CD4-positive, alpha-beta T cell treated with Interleukin-4 for 4 hours (primary cell): Measurements from ENCODE around the gene PLA2G2D.
"Not testable (repeated sequence)": the region's sequence is repeated elsewhere in the genome, so short reads cannot be mapped to it uniquely, and the experiment has no call there.

Source experiments
- DNase-seq: peaks from one replicate; pipeline ENCODE4 v3.0.0-alpha.2; 2020

The PLA2G2D gene

DNA sequence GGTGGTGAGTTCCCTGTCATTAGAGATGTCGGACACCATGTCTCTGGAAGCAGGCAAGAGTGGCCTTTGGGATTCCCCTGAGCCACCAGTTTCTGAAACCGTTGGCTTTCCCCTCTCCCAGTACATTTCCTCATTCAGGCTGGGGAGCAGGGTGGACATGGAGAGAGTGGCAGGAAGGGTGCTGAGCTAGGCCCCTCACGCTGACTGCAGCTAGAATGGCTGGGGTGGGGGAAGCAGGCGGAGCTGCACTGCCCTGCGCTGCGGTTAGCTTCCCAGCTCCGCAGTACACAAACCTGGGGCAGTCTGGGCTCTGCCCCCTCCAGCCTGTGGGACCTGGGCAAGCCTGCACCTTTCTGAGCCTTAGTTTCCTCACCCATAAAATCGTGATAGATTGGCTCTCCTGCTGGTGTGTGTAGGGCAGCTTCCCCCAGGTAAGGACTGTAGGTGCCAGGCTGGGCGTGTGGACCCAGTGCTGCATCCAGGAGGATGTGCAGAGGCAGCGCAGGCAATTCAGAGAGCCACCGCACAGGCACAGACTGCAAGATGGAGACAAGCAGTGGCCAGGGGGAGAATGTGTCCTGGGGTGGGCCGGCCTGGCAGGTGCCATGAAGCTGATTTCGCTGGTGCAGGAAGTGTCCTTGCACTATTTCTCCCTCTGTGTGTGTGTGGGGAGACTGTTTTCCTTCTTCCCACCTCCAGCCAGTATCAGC lies 22.8 kb upstream of the PLA2G2D start:
- DNase-seq = no peak

GRCh38 chr1:20141466-20141865 lies 22.1 kb upstream of the PLA2G2D start:
- no peak for DNase-seq

- no peak for DNase-seq
Observed at GRCh38 chr1:20141001-20141400, 21.7 kb upstream of the PLA2G2D start.

- no peak for DNase-seq
Observed at GRCh38 chr1:20139776-20140612, 20.7 kb upstream of the PLA2G2D start.

- DNase-seq = no peak
Observed at GRCh38 chr1:20138961-20139550, 19.7 kb upstream of the PLA2G2D start, which contains the start of gene PLA2G2F. Gene PLA2G2F, plus strand, starts transcription at chr1:20139323. Its CDS starts 105 bp downstream, at chr1:20139428.

DNA sequence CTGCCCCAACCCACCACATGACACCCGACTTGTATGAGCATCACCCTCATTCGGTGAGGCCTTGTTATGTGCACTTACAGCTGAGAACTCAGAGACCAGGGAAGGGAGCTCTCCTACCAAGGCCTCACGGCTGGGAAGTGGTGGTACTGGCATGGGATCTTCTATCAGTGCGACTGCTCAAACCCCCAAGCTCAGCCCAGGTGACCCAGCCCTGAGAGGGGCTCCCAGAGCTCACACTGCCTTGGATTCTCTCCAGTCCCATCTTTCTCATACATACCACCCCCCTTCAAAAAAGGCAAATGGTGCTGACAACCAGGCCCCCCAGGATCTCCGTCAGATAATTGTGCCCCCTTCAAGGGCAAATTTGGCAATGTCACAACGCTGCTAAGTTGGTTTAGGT lies 19.0 kb upstream of the PLA2G2D start:
- DNase-seq = no peak

DNA sequence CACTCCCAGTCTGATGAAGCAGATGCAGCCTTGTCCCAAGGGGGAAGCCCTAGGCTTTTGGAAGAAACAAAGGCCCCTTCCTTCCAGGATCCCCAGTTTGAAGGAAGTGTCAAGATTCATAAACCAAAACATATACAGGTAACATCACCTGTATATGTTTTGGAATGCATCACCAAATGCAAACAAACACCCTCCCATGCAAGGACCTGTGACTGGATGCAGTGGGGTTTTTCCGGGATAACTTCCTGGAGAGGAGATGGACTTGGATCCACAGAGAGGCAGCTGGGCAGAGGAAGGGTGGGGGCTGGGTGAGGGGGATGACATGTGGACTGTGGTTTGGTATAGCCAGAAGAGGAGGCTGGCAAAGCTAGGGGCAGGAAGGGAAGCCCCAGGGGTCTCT lies 18.3 kb upstream of the PLA2G2D start:
- no peak for DNase-seq

- DNase-seq = no peak
Observed at GRCh38 chr1:20137055-20137454, 17.7 kb upstream of the PLA2G2D start.

DNA sequence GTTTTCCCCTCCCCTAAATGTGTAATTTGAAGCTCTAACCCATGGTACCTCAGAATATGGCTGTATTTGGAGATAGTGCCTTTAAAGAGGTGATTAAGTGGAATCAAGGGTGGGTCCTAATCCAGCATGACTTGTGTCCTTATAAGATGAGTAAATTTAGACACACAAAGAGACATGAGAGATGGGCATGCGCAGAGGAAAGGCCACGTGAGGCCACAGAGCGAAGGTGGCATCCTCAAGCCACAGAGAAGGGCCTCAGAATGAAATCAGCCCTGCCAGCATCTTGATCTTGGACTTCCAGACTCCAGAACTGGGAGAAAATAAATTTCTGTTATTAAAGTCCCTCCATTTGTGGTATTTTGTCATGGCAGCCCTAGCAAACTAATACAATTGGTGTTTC lies 16.9 kb upstream of the PLA2G2D start:
- no peak for DNase-seq

GRCh38 chr1:20134995-20135394 lies 15.7 kb upstream of the PLA2G2D start:
- no peak for DNase-seq

GRCh38 chr1:20130518-20130917 lies 11.2 kb upstream of the PLA2G2D start:
- DNase-seq = not testable (repeated sequence)

GRCh38 chr1:20126806-20127440 lies 7.6 kb upstream of the PLA2G2D start:
- no peak for DNase-seq

GRCh38 chr1:20126041-20126805 lies 6.9 kb upstream of the PLA2G2D start:
- no peak for DNase-seq

DNA sequence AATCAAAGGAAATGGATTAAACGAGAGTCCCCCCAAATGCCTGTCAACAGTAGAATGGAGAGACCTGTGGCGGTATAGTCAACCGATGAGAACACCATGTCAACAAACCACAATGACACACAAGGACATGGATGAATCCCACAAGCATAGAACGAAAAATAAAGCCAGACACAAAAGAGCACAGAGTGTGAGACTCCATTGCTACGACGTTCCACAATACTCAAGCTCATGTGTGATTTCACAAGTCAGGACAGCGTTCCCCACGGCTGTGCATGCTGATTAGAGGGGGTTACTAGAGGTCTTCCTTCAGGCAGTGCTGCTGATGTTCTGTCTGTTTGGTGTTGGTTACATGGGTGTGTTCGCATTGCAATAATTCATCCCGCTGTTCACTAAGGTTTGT lies 5.8 kb upstream of the PLA2G2D start:
- DNase-seq = no peak

- DNase-seq = no peak
Observed at GRCh38 chr1:20124456-20125057, 5.2 kb upstream of the PLA2G2D start.

- no peak for DNase-seq
Observed at GRCh38 chr1:20123722-20124455, 4.6 kb upstream of the PLA2G2D start.

GRCh38 chr1:20120796-20121195 lies 1.5 kb upstream of the PLA2G2D start:
- no peak for DNase-seq

GRCh38 chr1:20117236-20117635 lies 2.1 kb downstream of the PLA2G2D start:
- DNase-seq = no peak

GRCh38 chr1:20115916-20116315 lies 3.4 kb downstream of the PLA2G2D start:
- DNase-seq = no peak

DNA sequence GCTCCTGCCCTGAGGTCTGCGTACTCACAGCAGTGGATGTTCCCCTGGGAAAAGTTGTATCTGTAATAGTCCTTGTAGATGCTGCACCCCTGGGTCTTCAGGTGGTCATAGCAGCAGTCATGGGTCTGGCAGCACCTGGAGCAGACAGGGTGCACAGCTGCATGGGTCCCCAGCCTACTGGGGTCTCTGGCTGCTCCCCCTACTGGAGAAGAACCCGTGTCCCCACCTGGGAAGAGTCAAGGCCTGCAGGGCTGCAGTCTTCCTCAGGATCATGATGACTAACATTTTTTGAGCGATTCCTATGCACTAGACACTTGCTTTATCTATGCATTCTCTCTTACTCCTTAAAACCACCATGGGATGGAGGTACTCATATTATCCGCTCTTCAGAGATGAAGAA lies 3.9 kb downstream of the PLA2G2D start:
- DNase-seq = no peak

DNA sequence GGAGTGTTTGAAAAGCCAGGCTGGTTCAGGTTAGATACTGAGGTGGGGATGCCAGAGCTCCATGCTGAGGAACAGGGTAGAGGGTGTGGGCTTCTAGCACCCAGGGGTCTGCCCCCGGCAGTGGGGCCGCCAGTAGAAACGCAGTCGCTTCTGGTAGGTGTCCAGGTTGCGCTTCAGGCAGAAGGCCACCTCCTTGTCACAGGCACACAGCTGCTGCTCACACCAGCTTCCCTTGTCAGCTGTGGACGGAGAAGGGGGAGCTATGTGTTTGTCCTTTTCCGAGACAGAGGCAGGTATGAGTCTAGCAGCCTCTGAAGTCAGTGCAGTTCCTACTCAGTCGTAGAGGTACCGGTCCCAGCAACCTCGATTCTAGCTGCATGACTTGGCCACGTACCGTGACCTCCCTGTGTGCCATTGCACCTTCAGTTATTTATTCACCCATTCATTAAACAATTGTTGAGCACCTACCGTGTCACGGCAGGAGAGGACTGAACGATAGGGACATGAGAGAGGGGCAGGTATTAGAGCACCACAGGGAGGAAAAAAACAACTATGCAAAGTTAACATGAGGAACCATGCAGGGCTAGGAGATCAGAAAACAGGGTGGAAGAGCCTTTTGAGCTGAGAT lies 5.2 kb downstream of the PLA2G2D start:
- DNase-seq = no peak
